DND-41 (cell line): Measurements from ENCODE around the gene CEBPB.

Experiments
- ATAC-seq: fragments of 200-7000 bp; cut with Tn5 transposase; 3 replicates; pipeline ENCODE4 v1.9.1; 2021; ENCODE audit warnings: low read depth; ENCODE audit not compliant: insufficient read depth
- DNase-seq: peaks from one replicate; pipeline ENCODE4 v3.0.0-alpha.2; 2020
- H2AFZ ChIP-seq: 2 replicates; pipeline ENCODE4 v1.6.0; 2012; ENCODE audit warnings: low read depth, low read length
- H3K27ac ChIP-seq: 2 replicates; pipeline ENCODE4 v1.5.1; 2012; ENCODE audit warnings: low read length, inconsistent platforms
- H3K27me3 ChIP-seq: fragments of 200-600 bp; sonication (generic); 2 replicates; pipeline ENCODE4 v1.6.0; 2012; ENCODE audit warnings: low read length, mild to moderate bottlenecking, inconsistent platforms; ENCODE audit not compliant: insufficient read depth, poor library complexity
- H3K36me3 ChIP-seq: 2 replicates; pipeline ENCODE4 v1.5.1; 2012; ENCODE audit warnings: low read length, inconsistent platforms; ENCODE audit not compliant: insufficient read depth
- H3K4me1 ChIP-seq: 2 replicates; pipeline ENCODE4 v1.5.1; 2012; ENCODE audit warnings: mild to moderate bottlenecking, low read length; ENCODE audit not compliant: insufficient read depth
- H3K4me2 ChIP-seq: 2 replicates; pipeline ENCODE4 v1.6.0; 2012; ENCODE audit warnings: mild to moderate bottlenecking, moderate library complexity, low read length, inconsistent platforms; ENCODE audit not compliant: insufficient read depth
- H3K4me3 ChIP-seq, 2 experiments: fragments of 200-600 bp in 1 of 2; shearing (Covaris generic) in 1 of 2; 2 replicates each; pipeline ENCODE4 v1.5.1; 2012 to 2016; ENCODE audit warnings: inconsistent platforms in 2 of 2, low read length in 2 of 2, mild to moderate bottlenecking in 2 of 2, low read depth in 1 of 2, moderate library complexity in 1 of 2
- H3K79me2 ChIP-seq: 2 replicates; pipeline ENCODE4 v1.6.0; 2012; ENCODE audit warnings: low read length, inconsistent platforms; ENCODE audit not compliant: insufficient read depth
- H3K9ac ChIP-seq: 2 replicates; pipeline ENCODE4 v1.6.0; 2012; ENCODE audit warnings: low read depth, mild to moderate bottlenecking, inconsistent platforms, low read length, moderate library complexity
- H3K9me3 ChIP-seq: 2 replicates; pipeline ENCODE4 v1.5.1; 2012; ENCODE audit warnings: low read length, moderate library complexity, mild to moderate bottlenecking, inconsistent platforms; ENCODE audit not compliant: insufficient read depth, severe bottlenecking
- H4K20me1 ChIP-seq: 2 replicates; pipeline ENCODE4 v1.6.0; 2012; ENCODE audit warnings: low read length; ENCODE audit not compliant: insufficient read depth
- CTCF ChIP-seq: IDR thresholded peaks from 2 replicates; pipeline ENCODE4 v1.5.1; 2012; ENCODE audit warnings: borderline replicate concordance, low read length, moderate library complexity, mild to moderate bottlenecking; ENCODE audit not compliant: poor library complexity, severe bottlenecking; ENCODE audit errors: extremely low read depth
- EZH2 ChIP-seq: IDR thresholded peaks from 3 replicates; pipeline ENCODE4 v1.6.1; 2012; ENCODE audit warnings: borderline replicate concordance, low read depth, mild to moderate bottlenecking, moderate library complexity, low read length, inconsistent platforms; ENCODE audit not compliant: severe bottlenecking

Gene CEBPB

GRCh38 chr20:50237349-50237748 is 46.7 kb downstream of the CEBPB start:
- Histone ChIP-seq H3K9ac (no peak overlapping the region), H2AFZ (no peak overlapping the region), H3K9me3 (no peaks in the 10 kb centered on the region), H3K79me2 (no peaks in the 10 kb centered on the region), H3K27me3 (no peaks in the 10 kb centered on the region), H3K4me1 (no peaks in the 10 kb centered on the region), H3K36me3 (no peaks in the 10 kb centered on the region), H3K4me3 (no peak overlapping the region), H4K20me1 (no peaks in the 10 kb centered on the region), H3K27ac (no peak overlapping the region), H3K4me2 (no peak overlapping the region)
- DNase-seq: no peak
- ATAC-seq: no peak
- TF ChIP-seq EZH2: no peak
- no peak for TF ChIP-seq CTCF

GRCh38 chr20:50238081-50238800 is 47.6 kb downstream of the CEBPB start:
- Histone ChIP-seq H3K79me2 (no peaks in the 10 kb centered on the region), H2AFZ (no peak overlapping the region), H3K4me2 (no peak overlapping the region), H3K4me3 (no peak overlapping the region), H3K36me3 (no peaks in the 10 kb centered on the region), H3K27me3 (no peaks in the 10 kb centered on the region), H3K9me3 (no peaks in the 10 kb centered on the region), H3K9ac (no peak overlapping the region), H3K4me1 (no peaks in the 10 kb centered on the region), H4K20me1 (no peaks in the 10 kb centered on the region), H3K27ac (no peak overlapping the region)
- ATAC-seq: no peak
- DNase-seq: no peak
- TF ChIP-seq EZH2 (no peak), CTCF (no peak)

GRCh38 chr20:50240092-50240491 is 49.5 kb downstream of the CEBPB start:
- H3K27me3 ChIP-seq: no peaks in the 10 kb centered on the region
- no peak overlapping the region for H3K4me2 ChIP-seq
- no peaks in the 10 kb centered on the region for H3K4me1 ChIP-seq
- H3K4me3 ChIP-seq: no peak overlapping the region
- H3K79me2 ChIP-seq: no peaks in the 10 kb centered on the region
- no peak overlapping the region for H2AFZ ChIP-seq
- no peak for ATAC-seq
- no peak for DNase-seq
- no peaks in the 10 kb centered on the region for H4K20me1 ChIP-seq
- no peak overlapping the region for H3K9ac ChIP-seq
- TF ChIP-seq EZH2 (no peak), CTCF (no peak)
- no peaks in the 10 kb centered on the region for H3K9me3 ChIP-seq
- no peak overlapping the region for H3K27ac ChIP-seq
- H3K36me3 ChIP-seq: no peaks in the 10 kb centered on the region
